ENCODE measurements around the gene LAMB4. TPM values are rescaled to one million over a fixed set of nuclear protein-coding genes. Genes with fewer than 3 reads are reported as not detected.

LAMB4 gene
- polyA plus RNA-seq, 1 of the 3 experiments (the other 2 are of a cell fraction): 0.36 TPM

DNA sequence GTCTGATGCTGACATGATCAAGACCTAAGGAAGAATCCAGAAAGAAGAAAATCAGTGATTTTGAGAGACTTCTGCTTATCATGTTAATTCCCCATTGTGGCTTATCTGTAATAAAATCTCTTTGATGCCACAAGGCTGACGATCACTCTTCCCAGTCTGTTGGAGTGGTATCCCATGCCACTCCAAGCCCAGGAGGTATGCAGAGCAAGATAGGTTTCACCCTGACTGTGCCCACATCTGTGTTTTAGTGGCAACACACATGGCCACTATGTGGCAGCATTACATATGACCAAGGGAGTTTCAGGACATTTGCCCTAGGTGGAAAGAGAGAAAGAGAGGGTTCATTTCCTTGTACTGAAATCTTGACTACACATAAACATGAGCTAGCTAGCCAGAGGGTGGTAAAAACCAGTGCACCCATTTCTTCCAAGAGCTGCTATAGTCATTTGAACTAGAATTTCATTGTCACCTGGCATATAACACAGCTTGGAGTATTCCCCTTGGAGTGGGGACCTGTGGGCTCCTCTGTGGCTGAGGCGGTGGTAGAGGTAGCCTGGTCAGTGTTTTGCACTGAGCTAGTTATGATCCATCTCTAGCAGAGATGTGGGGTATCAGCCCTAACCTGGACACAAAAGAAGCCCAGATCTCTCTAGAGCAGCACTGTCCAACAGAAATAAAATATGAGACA is 20.8 kb downstream of the LAMB4 start:
- TF ChIP-seq RAD21 (IDR thresholded peaks at IDR 0.05; ENCODE audit: low read length): peak; percentile 69
- TF ChIP-seq RCOR1 (IDR thresholded peaks at IDR 0.05; ENCODE audit: low read length): no peak
- TF ChIP-seq, protein P1, sequence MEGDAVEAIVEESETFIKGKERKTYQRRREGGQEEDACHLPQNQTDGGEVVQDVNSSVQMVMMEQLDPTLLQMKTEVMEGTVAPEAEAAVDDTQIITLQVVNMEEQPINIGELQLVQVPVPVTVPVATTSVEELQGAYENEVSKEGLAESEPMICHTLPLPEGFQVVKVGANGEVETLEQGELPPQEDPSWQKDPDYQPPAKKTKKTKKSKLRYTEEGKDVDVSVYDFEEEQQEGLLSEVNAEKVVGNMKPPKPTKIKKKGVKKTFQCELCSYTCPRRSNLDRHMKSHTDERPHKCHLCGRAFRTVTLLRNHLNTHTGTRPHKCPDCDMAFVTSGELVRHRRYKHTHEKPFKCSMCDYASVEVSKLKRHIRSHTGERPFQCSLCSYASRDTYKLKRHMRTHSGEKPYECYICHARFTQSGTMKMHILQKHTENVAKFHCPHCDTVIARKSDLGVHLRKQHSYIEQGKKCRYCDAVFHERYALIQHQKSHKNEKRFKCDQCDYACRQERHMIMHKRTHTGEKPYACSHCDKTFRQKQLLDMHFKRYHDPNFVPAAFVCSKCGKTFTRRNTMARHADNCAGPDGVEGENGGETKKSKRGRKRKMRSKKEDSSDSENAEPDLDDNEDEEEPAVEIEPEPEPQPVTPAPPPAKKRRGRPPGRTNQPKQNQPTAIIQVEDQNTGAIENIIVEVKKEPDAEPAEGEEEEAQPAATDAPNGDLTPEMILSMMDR (IDR thresholded peaks at IDR 0.05): peak; percentile 54
- TF ChIP-seq SMC3 (IDR thresholded peaks at IDR 0.05; ENCODE audit: low read depth, low read length): peak; percentile 55
- no peak for TF ChIP-seq PBX3 (IDR thresholded peaks at IDR 0.05)
- no peaks in the 10 kb centered on the region for H4K20me1 ChIP-seq (ENCODE audit: insufficient read depth)
- DNase-seq: peak; percentile 55
- no peaks in the 10 kb centered on the region for H3K9me2 ChIP-seq
- no peak overlapping the region for H3K4me3 ChIP-seq (ENCODE audit: low read depth in 2 of 2, low read length in 1 of 2)
- no peak overlapping the region for H3K4me2 ChIP-seq
- H3K9ac ChIP-seq: no peak overlapping the region
- CTCF ChIA-PET: interaction anchor here (0.5 to 3.8 kb wide), 16 partner anchors 10 to 388 kb away, joined by 3 to 29 read pairs (median 3); partner anchors contain the start of gene LAMB4
- no peaks in the 10 kb centered on the region for H3K79me2 ChIP-seq (ENCODE audit: insufficient read depth)
- no peaks in the 10 kb centered on the region for H3K27me3 ChIP-seq (ENCODE audit: insufficient read depth)
- no peaks in the 10 kb centered on the region for H3K9me3 ChIP-seq
- H3K36me3 ChIP-seq (replicated peaks in 1 of 2; ENCODE audit: control insufficient read depth in 1 of 2, insufficient read depth in 2 of 2, low read length in 1 of 2): no peaks in the 10 kb centered on the region
- no peak overlapping the region for H3K27ac ChIP-seq (ENCODE audit: low read depth in 2 of 2, low read length in 1 of 2)
- 70% methylated on average over 2 of the region's 2 CpGs for WGBS (ENCODE audit: low lambda C conversion rate)
- peaks cover 0 to 2% of the 10 kb centered on the region in 2 experiments; a peak in 1 of 4 replicates for H3K4me1 ChIP-seq (ENCODE audit: control insufficient read depth in 1 of 2, insufficient read depth in 2 of 2, low read depth in 1 of 2, low read length in 1 of 2)
- no peaks in the 10 kb centered on the region for H3F3A ChIP-seq (replicated peaks; ENCODE audit: insufficient read depth)
- no peak overlapping the region for H2AFZ ChIP-seq (ENCODE audit: low read depth)
- POLR2A ChIA-PET: interaction anchor here (0.6 kb wide), 1 partner anchor 10 kb away, joined by 3 read pairs; no protein-coding TSS in a partner anchor

GRCh38 chr7:108108131-108108530 is 22.0 kb downstream of the LAMB4 start:
- CTCF ChIA-PET: interaction anchor here (2.7 to 6.6 kb wide), 3 partner anchors 10 to 38 kb away, joined by 16 to 43 read pairs (median 29); no protein-coding TSS in a partner anchor

More at GRCh38 chr7:108108131-108108530, 22.0 kb downstream of the LAMB4 start:
- no peak overlapping the region for H3K4me2 ChIP-seq
- H3K9ac ChIP-seq: no peak overlapping the region
- H3K79me2 ChIP-seq (ENCODE audit: insufficient read depth): no peaks in the 10 kb centered on the region
- H3K9me2 ChIP-seq: no peaks in the 10 kb centered on the region
- POLR2A ChIA-PET: no interaction called here
- H3K4me1 ChIP-seq (ENCODE audit: control insufficient read depth in 1 of 2, insufficient read depth in 2 of 2, low read depth in 1 of 2, low read length in 1 of 2): peaks cover 0 to 3% of the 10 kb centered on the region in 2 experiments; a peak in 1 of 4 replicates
- no peaks in the 10 kb centered on the region for H3K9me3 ChIP-seq
- H3K27me3 ChIP-seq (ENCODE audit: insufficient read depth): no peaks in the 10 kb centered on the region
- no peaks in the 10 kb centered on the region for H4K20me1 ChIP-seq (ENCODE audit: insufficient read depth)
- no peak for TF ChIP-seq USF1 (IDR thresholded peaks at IDR 0.05; ENCODE audit: borderline replicate concordance, low read depth)
- TF ChIP-seq MAX (IDR thresholded peaks at IDR 0.05; ENCODE audit: low read depth): no peak
- TF ChIP-seq MXI1 (IDR thresholded peaks at IDR 0.05; ENCODE audit: low read depth, low read length): no peak
- TF ChIP-seq RCOR1 (IDR thresholded peaks at IDR 0.05; ENCODE audit: low read length): no peak
- TF ChIP-seq ELF1 (IDR thresholded peaks at IDR 0.05): no peak
- TF ChIP-seq MEF2A (IDR thresholded peaks at IDR 0.05; ENCODE audit: borderline replicate concordance, low read depth): no peak
- no peak for TF ChIP-seq RAD21 (IDR thresholded peaks at IDR 0.05; ENCODE audit: low read length)
- no peak for TF ChIP-seq RFX5 (IDR thresholded peaks at IDR 0.05; ENCODE audit: low read length)
- TF ChIP-seq FOXJ3 (CRISPR knock-in tag; IDR thresholded peaks at IDR 0.05): no peak
- TF ChIP-seq, protein P2, sequence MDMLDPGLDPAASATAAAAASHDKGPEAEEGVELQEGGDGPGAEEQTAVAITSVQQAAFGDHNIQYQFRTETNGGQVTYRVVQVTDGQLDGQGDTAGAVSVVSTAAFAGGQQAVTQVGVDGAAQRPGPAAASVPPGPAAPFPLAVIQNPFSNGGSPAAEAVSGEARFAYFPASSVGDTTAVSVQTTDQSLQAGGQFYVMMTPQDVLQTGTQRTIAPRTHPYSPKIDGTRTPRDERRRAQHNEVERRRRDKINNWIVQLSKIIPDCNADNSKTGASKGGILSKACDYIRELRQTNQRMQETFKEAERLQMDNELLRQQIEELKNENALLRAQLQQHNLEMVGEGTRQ (IDR thresholded peaks at IDR 0.05; ENCODE audit: borderline replicate concordance, low read depth, low read length): no peak
- TF ChIP-seq RXRA (IDR thresholded peaks at IDR 0.05; ENCODE audit: borderline replicate concordance, low read depth): no peak
- H3K4me3 ChIP-seq (ENCODE audit: low read depth in 2 of 2, low read length in 1 of 2): no peak overlapping the region
- no peak overlapping the region for H3K27ac ChIP-seq (ENCODE audit: low read depth in 2 of 2, low read length in 1 of 2)
- DNase-seq: no peak
- no peaks in the 10 kb centered on the region for H3K36me3 ChIP-seq (replicated peaks in 1 of 2; ENCODE audit: control insufficient read depth in 1 of 2, insufficient read depth in 2 of 2, low read length in 1 of 2)
- no peak overlapping the region for H2AFZ ChIP-seq (ENCODE audit: low read depth)
- H3F3A ChIP-seq (replicated peaks; ENCODE audit: insufficient read depth): no peaks in the 10 kb centered on the region
